Erythroblast (primary cell): ENCODE data around the gene SLC9A3.

ENCODE experiments used
- DNase-seq, 2 experiments: peaks; one replicate each; lab custom pipeline; 2025; lab: John Stamatoyannopoulos, UW
- GATA1 ChIP-seq: IDR thresholded peaks from 2 replicates; pipeline ENCODE4 v1.6.1; 2011; ENCODE audit warnings: low read depth, mild to moderate bottlenecking, control low read depth, low read length, moderate library complexity
- POLR2A ChIP-seq: IDR thresholded peaks from 2 replicates; pipeline ENCODE4 v1.6.1; 2011; ENCODE audit warnings: mild to moderate bottlenecking, low read length

Gene SLC9A3

DNA sequence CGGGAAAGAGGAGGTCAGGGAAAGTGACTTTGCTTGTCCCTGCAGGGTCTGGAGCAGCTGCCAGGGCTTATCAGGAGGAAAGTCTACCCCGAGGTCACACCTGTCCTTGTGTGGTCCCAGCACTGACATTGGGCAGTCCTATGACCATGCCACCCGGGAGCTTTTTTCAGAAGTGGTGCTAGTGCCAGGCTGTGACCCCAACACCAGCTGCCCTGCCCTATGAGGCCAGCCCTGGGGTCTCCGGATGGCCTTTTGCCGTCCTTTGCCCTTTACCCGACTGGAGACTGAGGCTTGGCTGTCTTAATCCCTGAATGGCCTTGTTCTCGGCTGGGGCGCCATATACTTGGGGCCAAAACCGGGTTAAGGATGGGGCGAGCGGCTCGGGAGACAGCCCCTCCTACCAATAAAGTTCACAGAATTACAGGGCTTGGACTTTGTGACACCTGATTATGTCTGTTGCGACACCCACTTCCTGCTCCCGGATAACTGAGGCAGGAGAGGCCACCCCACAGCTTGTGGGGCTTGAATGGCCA, 22.2 kb upstream of the SLC9A3 start:
- DNase-seq = no peak
- TF ChIP-seq GATA1 = no peak
- TF ChIP-seq POLR2A = no peak

- DNase-seq = no peak
- TF ChIP-seq GATA1 (no peak), POLR2A (no peak)
Observed at GRCh38 chr5:545641-546375, 21.6 kb upstream of the SLC9A3 start.

DNA sequence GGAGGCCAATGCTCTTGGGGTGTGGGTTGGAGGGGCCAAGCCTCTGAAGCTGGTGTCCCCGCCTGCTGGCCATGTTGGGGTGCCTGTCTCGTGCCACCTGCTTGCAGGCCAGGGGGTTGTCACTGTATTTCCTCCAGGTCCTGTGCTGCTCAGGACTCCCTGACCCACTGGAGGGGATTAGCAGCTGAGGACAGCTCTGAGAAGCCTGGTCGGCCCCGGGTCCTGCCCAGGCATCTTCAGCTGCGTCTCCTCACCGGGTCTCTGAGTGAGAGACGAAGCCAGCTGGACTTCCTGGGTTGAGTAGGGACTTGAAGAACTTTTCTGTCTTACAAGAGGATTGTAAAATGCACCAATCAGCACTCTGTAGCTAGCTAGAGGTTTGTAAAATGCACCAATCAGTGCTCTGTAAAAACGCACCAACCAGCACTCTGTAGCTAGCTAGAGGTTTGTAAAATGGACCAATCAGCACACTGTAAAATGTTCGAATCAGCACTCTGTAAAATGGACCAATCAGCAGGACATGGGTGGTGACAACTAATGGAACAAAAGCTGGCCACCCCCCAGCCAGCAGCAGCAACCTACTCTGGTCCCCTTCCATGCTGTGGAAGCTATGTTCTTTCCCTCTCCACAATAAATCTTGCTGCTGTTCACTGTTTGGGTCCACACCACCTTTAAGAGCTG, 20.6 kb upstream of the SLC9A3 start:
- DNase-seq = no peak
- TF ChIP-seq POLR2A (no peak), GATA1 (no peak)

DNA sequence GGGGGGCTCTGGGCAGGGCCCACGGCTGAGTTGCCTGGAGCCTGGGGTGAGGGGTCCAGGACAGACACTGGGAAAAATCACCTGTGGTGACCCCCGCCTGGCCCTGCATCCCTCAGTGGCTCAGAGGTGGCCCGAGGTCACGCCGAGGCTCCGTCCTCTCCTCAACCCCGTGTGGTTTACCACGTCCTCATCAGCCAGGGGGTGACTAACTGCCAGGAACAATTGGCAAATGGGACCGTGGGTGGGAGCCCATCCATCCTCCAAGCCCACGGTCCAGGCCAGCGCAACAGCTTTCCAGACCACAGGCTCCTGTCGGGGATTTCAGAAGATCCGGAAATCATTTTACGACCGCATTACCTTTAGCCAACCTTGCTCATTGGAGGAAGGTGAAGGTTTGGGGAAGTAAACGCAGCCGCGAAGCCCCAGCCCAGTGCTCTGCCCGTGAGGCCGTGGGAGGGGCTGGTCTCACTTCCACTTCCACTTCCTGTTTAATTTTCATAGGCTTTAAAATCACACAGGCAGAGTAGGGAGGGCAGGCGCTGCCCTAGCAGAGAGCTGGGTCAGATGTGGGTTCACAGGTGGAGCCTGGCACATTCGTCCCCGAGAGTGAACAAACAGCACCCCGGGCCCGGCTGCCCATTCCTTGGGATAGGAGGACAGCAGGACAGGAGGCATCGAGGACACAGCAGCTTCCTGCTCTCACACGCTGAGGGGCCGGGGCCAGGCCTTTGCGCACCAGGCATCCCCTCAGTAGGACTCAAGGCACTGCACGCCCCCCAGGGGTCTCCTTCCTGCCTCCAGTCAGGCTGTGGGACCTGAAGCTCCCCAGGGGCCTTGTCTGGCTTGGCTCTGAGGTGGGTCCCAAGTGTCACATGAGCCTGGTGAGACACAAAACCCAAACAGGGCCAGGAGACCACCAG, 19.8 kb upstream of the SLC9A3 start:
- TF ChIP-seq POLR2A (no peak), GATA1 (no peak)
- DNase-seq = no peak

GRCh38 chr5:543351-543750, 19.1 kb upstream of the SLC9A3 start:
- TF ChIP-seq POLR2A (no peak), GATA1 (no peak)
- no peak for DNase-seq

DNA sequence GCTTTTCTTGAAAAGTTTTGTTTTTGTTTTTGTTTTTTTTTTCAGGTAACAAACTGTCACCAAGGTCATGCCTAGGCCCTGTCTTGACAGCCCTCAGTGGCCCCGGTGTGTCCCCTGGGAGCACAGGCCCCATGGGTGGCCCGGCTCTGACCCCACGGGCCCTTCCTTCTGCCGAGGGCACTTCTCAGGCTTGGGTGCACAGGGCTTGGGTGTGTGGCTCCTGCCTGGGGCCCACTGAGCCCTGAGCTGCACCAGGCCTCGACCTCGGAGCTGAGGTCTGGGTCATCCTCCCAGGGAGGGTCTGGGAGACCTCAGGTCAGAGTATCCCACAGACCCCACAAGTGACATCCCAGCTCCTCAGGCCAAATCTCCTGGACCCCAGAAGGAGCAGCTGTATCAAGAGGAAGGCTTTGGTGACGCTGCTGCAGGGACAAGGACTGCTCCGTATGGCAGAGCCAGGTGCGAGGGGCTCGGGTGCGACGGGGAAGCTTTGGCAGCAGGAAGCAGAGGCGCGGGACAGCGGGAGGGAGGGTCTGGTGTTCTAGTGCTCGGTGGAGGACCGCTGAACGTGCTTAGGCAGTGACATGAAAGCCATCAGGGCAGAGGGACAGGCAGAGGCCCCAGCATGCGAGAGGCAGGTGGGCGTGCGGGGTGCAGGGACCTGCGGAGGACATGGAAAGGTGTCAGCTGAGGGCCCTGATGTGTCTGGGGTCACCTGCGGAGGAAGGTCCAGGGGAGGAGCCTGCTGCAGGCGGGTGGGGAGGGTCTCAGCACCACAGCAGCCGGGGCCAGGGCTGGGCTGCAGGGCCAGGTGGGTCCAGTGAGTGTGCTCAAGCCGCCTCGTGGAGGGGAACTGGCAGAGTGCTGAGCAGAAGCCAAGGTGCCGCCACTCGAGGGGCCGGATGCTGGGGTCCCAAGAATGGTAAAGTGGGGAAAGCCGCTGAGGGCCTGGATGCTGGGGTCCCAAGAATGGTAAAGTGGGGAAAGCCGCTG, 18.4 kb upstream of the SLC9A3 start:
- no peak for TF ChIP-seq GATA1
- TF ChIP-seq POLR2A = no peak
- no peak for DNase-seq

DNA sequence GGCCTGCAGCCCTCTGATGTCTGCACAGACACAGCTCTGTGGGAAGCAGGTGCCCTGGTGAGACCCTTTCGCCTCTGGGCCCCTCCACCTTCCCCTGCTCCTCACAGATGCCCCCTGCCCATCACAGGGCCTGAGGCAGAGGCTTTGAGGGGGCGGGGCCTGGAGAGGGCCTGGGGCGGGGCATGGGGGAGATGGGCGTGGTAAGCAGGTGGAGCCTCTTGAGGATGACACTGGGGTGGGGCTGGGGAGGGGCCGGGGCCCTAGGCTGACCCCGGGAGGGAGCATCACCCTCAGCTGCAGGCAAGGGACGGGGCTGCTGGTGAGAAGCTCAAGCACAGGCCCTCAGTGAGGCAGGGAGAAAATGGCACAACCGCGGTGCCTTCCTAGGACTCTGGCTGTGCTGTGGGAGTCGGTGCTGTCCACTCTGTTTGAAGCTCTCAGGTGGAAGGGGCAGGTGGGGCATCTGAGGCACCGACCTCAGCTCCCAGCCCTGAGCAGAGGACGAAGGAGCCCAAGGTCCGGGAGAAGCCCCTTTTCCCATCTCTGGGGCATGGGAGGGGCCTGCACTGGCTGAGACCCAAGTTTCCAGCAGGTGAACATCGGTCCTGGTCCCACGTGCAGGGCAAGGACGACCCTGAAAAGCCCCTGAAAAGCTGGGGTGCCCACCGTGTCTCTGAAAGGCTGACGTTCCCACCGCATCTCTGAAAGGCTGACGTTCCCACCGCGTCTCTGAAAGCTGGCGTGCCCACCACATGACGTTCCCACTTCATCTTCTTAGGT, 17.5 kb upstream of the SLC9A3 start:
- no peak for TF ChIP-seq POLR2A
- no peak for TF ChIP-seq GATA1
- DNase-seq = no peak

GRCh38 chr5:540906-541538, 16.8 kb upstream of the SLC9A3 start:
- no peak for TF ChIP-seq GATA1
- no peak for TF ChIP-seq POLR2A
- no peak for DNase-seq

GRCh38 chr5:540071-540905, 16.0 kb upstream of the SLC9A3 start:
- no peak for TF ChIP-seq GATA1
- no peak for TF ChIP-seq POLR2A
- no peak for DNase-seq

DNA sequence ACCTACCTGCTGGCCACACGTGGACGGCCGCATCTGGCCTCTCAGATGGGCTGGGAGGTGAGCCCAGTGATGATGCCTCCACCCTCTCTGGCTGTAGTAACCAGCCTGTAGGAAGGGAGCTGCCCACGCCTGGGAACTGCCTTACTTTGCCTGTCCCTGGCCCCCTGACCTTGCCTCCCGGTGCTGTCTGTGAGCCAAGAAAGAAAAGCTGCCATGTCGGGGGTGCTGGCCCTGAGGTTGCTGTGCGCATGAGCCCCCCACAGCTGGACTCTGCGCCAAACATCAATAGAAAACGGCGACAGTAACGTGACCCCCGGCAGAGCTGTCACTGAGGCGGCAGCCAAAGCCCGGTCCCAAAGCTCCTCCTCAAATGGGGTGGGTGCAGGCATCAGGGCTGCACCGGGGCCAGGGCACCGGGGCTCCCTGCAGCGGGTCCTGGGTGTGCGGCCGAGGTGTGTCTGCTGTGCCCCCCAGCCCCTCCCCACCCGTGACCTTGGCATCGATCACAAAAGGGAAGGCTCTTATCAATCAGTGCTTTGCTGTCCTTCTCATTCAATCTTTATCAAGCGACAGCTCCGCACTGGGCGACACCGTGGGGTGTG, 15.3 kb upstream of the SLC9A3 start:
- TF ChIP-seq GATA1 (no peak), POLR2A (no peak)
- DNase-seq = no peak
